ENCODE data around the gene TMEM150B.
"Not testable (repeated sequence)": the region's sequence is repeated elsewhere in the genome, so short reads cannot be mapped to it uniquely, and the experiment has no call there.

TMEM150B gene

GRCh38 chr19:55339105-55339888, 14.2 kb upstream of the TMEM150B start, which contains the start of gene KMT5C:
TSS of gene KMT5C (plus strand) at chr19:55339876. CDS start at chr19:55341937, 2,061 bp downstream.
- peak; percentile 100 for DNase-seq (ENCODE audit: low spot score)

GRCh38 chr19:55336101-55336500, 11.0 kb upstream of the TMEM150B start:
- DNase-seq (ENCODE audit: low spot score) = no peak

GRCh38 chr19:55333870-55334269, 8.7 kb upstream of the TMEM150B start:
- no peak for DNase-seq (ENCODE audit: low spot score)

GRCh38 chr19:55329791-55330190, 4.7 kb upstream of the TMEM150B start:
- DNase-seq (ENCODE audit: low spot score) = not testable (repeated sequence)

GRCh38 chr19:55328774-55329318, 3.7 kb upstream of the TMEM150B start:
- not testable (repeated sequence) for DNase-seq (ENCODE audit: low spot score)

- no peak for DNase-seq (ENCODE audit: low spot score)
Measured at GRCh38 chr19:55324662-55325061, 479 bp downstream of the TMEM150B start.

GRCh38 chr19:55322204-55322885, 2.8 kb downstream of the TMEM150B start:
- DNase-seq (ENCODE audit: low spot score) = no peak

- DNase-seq (ENCODE audit: low spot score) = no peak
Measured at GRCh38 chr19:55321466-55322137, 3.5 kb downstream of the TMEM150B start.

- no peak for DNase-seq (ENCODE audit: low spot score)
Measured at GRCh38 chr19:55320844-55321419, 4.2 kb downstream of the TMEM150B start.

GRCh38 chr19:55319785-55320184, 5.4 kb downstream of the TMEM150B start:
- DNase-seq (ENCODE audit: low spot score) = no peak

GRCh38 chr19:55316646-55317045, 8.5 kb downstream of the TMEM150B start:
- no peak for DNase-seq (ENCODE audit: low spot score)

- no peak for DNase-seq (ENCODE audit: low spot score)
Measured at GRCh38 chr19:55315956-55316525, 9.1 kb downstream of the TMEM150B start.

- no peak for DNase-seq (ENCODE audit: low spot score)
Measured at GRCh38 chr19:55314396-55314795, 10.7 kb downstream of the TMEM150B start.

GRCh38 chr19:55312621-55313512, 12.3 kb downstream of the TMEM150B start:
- no peak for DNase-seq (ENCODE audit: low spot score)

GRCh38 chr19:55311797-55312196, 13.3 kb downstream of the TMEM150B start:
- no peak for DNase-seq (ENCODE audit: low spot score)

- DNase-seq (ENCODE audit: low spot score) = no peak
Measured at GRCh38 chr19:55311397-55311796, 13.7 kb downstream of the TMEM150B start.

- DNase-seq (ENCODE audit: low spot score) = no peak
Measured at GRCh38 chr19:55310498-55310897, 14.6 kb downstream of the TMEM150B start.

- no peak for DNase-seq (ENCODE audit: low spot score)
Measured at GRCh38 chr19:55309448-55309847, 15.7 kb downstream of the TMEM150B start.

- DNase-seq (ENCODE audit: low spot score) = no peak
Measured at GRCh38 chr19:55308281-55308680, 16.9 kb downstream of the TMEM150B start.

- no peak for DNase-seq (ENCODE audit: low spot score)
Measured at GRCh38 chr19:55306712-55307111, 18.4 kb downstream of the TMEM150B start.

Data from CD4-positive, alpha-beta T cell treated with Interleukin-6 at 100 ng/mL for 8 hours (primary cell).